Fibroblast of villous mesenchyme (primary cell): ENCODE results near the gene NRXN3. TPM values are rescaled to one million over a fixed set of nuclear protein-coding genes. Genes with fewer than 3 reads are reported as not detected.

Experiments
- DNase-seq: peaks from one replicate; pipeline ENCODE4 v3.0.0-alpha.2; 2010; ENCODE audit warnings: low read depth
- H3K4me3 ChIP-seq: 2 replicates; pipeline ENCODE4 v1.5.1; 2011; ENCODE audit warnings: low read depth, mild to moderate bottlenecking, low read length
- total RNA-seq: library from RNA; depleted of rRNA; stranded (reverse); fragments of >200 nt; gene quantifications from 2 replicates; pipeline ENCODE4 v1.2.3, GENCODE V29; 2012
- TF ChIP-seq, protein P1 (sequence below): IDR thresholded peaks from 2 replicates; pipeline ENCODE4 v1.5.1; 2012; ENCODE audit warnings: low read depth, mild to moderate bottlenecking, low read length; ENCODE audit not compliant: insufficient read depth

Gene NRXN3
- total RNA-seq, 1 donor = 7.3 TPM

DNA sequence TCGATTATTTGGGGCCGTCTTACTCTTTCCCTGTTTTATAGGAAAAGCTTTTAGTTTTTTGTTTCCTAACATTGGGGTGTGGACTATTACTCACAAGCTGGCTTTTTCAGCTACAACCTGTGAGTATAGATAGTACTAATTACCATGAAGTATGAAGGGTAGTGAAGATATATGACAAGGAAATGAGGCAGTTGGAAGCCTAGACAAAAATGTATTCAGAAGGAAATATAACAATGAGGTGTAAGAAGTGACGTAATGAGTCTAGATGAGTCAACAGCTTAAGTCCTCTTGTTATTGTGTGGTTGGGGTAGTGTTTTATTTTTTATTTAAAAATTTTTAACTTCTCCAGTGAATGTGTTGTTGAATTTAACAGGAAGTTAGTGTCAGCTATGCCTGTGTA is 804.5 kb downstream of the NRXN3 start:
- no peak overlapping the region for H3K4me3 ChIP-seq
- TF ChIP-seq, protein P1, sequence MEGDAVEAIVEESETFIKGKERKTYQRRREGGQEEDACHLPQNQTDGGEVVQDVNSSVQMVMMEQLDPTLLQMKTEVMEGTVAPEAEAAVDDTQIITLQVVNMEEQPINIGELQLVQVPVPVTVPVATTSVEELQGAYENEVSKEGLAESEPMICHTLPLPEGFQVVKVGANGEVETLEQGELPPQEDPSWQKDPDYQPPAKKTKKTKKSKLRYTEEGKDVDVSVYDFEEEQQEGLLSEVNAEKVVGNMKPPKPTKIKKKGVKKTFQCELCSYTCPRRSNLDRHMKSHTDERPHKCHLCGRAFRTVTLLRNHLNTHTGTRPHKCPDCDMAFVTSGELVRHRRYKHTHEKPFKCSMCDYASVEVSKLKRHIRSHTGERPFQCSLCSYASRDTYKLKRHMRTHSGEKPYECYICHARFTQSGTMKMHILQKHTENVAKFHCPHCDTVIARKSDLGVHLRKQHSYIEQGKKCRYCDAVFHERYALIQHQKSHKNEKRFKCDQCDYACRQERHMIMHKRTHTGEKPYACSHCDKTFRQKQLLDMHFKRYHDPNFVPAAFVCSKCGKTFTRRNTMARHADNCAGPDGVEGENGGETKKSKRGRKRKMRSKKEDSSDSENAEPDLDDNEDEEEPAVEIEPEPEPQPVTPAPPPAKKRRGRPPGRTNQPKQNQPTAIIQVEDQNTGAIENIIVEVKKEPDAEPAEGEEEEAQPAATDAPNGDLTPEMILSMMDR = no peak
- no peak for DNase-seq

- TF ChIP-seq, protein P1 = no peak
- DNase-seq = no peak
- H3K4me3 ChIP-seq = no peak overlapping the region
These were observed 805.6 kb downstream of the NRXN3 start for GRCh38 chr14:78975734-78976133.

GRCh38 chr14:78978896-78979295 is 808.7 kb downstream of the NRXN3 start:
- H3K4me3 ChIP-seq = no peak overlapping the region
- no peak for DNase-seq
- TF ChIP-seq, protein P1 = no peak

- no peak overlapping the region for H3K4me3 ChIP-seq
- peak; percentile 29 for DNase-seq
- TF ChIP-seq, protein P1 = no peak
These were observed 812.4 kb downstream of the NRXN3 start for GRCh38 chr14:78982551-78982950.

DNA sequence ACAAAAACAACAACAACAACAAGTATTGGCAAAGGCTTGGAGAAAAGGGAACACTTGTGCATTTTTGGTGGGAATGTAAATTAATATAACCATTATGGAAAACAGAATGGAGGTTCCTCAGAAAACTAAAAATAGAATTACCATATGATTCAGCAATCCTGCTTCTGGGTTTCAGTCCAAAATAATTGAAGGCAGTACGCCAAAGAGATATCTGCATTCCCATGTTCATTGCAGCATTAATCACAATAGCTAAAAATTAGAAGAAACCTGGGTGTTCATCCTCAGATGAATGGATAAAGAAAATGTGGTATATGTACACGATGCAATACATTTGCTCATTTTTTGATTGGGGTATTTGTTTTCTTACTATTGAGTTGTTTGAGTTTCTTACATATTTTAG is 813.0 kb downstream of the NRXN3 start:
- no peak overlapping the region for H3K4me3 ChIP-seq
- DNase-seq = no peak
- TF ChIP-seq, protein P1 = no peak

DNA sequence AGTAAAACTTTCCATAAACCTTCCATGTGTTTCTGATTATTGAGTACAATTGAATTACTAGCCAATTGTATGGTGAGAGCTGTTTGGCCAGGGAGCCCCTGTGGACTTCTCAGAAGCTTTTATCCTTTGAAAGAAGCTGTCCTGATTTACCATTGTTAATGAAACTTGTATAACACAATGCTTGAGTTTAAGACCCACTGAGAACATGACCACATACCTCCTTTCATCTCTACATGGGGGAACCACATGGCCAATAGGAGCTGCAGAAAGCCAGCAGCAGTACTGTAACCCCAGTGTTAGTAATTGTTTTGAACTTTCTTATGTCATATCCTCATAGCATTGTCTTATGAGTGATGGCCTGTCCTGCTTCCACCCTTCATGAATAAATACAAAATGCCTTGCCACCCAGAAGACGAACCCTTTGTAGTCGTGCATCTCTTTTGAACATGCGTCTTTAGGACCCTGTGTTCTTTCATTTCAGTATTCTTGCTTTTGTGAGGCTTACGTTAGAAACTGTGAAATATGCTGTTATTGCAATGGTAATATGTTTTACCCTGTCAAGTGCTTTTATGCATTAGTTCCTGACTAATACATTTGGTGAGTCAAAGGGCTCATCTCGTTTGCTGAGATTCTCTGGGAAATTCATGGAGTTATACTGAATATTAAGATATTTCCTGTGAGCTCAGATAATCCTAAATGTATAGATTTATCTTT is 815.7 kb downstream of the NRXN3 start:
- no peak overlapping the region for H3K4me3 ChIP-seq
- DNase-seq = no peak
- TF ChIP-seq, protein P1 = no peak

DNA sequence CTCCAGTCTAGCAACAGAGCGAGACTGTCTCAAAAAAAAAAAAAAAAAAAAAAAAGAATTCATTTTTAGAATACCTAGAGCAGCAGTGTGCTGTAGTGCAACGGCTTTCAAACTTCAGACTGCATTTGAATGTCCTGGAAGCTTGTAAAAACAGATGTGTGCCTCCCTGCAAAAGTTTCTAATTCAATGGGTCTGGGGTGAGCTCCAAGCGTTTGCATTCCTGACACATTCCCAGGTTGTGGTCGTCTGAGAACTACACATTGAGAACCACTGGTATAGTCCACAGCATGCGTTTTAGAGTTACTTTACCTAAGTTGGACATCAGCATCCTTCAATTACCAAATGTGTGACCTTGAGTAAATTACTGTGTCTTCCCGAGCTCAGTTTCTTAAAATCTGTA is 816.8 kb downstream of the NRXN3 start:
- no peak for DNase-seq
- TF ChIP-seq, protein P1 = no peak
- H3K4me3 ChIP-seq = no peak overlapping the region
